SHP77 (cell line): ENCODE results near the gene CARHSP1.
A peak's percentile ranks its signal among the peaks of the same experiment; 100 is the strongest.
"Not testable (repeated sequence)": the region's sequence is repeated elsewhere in the genome, so short reads cannot be mapped to it uniquely, and the experiment has no call there.

Source experiments
- DNase-seq, 2 experiments: peaks; one replicate each; lab custom pipeline; 2025; lab: John Stamatoyannopoulos, UW

Gene CARHSP1

GRCh38 chr16:8868416-8869211 is at the start of gene CARHSP1:
Gene CARHSP1 (minus strand): TSS chr16:8869006. CDS start chr16:8859328, 9,678 bp downstream.
- DNase-seq = peak; percentile 62 to 65

- DNase-seq = not testable (repeated sequence)
These were observed 48.5 kb upstream of the CARHSP1 start for GRCh38 chr16:8917336-8917735.

- DNase-seq = no peak
These were observed 47.9 kb upstream of the CARHSP1 start for GRCh38 chr16:8916541-8917225.

GRCh38 chr16:8915722-8916301 is 47.0 kb upstream of the CARHSP1 start:
- no peak for DNase-seq

GRCh38 chr16:8914098-8914497 is 45.3 kb upstream of the CARHSP1 start:
- DNase-seq = no peak

- DNase-seq = no peak
These were observed 44.0 kb upstream of the CARHSP1 start for GRCh38 chr16:8912793-8913192.

GRCh38 chr16:8910811-8911210 is 42.0 kb upstream of the CARHSP1 start:
- no peak for DNase-seq

- no peak for DNase-seq
These were observed 40.1 kb upstream of the CARHSP1 start for GRCh38 chr16:8908810-8909468.

GRCh38 chr16:8907096-8907495 is 38.3 kb upstream of the CARHSP1 start:
- DNase-seq = no peak

GRCh38 chr16:8905795-8906591 is 37.2 kb upstream of the CARHSP1 start:
- DNase-seq = no peak

- DNase-seq = peak in 1 of 2 experiments; percentile 10
These were observed 36.5 kb upstream of the CARHSP1 start for GRCh38 chr16:8905168-8905762.

GRCh38 chr16:8904018-8904430 is 35.2 kb upstream of the CARHSP1 start:
- no peak for DNase-seq

GRCh38 chr16:8903004-8903403 is 34.2 kb upstream of the CARHSP1 start:
- no peak for DNase-seq

GRCh38 chr16:8901320-8901861 is 32.6 kb upstream of the CARHSP1 start:
- no peak for DNase-seq

- DNase-seq = no peak
These were observed 31.5 kb upstream of the CARHSP1 start for GRCh38 chr16:8900343-8900742.

GRCh38 chr16:8899709-8900317 is 31.0 kb upstream of the CARHSP1 start:
- no peak for DNase-seq

GRCh38 chr16:8898660-8899318 is 30.0 kb upstream of the CARHSP1 start:
- no peak for DNase-seq

- no peak for DNase-seq
These were observed 26.0 kb upstream of the CARHSP1 start for GRCh38 chr16:8894736-8895334.

- DNase-seq = no peak
These were observed 25.3 kb upstream of the CARHSP1 start for GRCh38 chr16:8893976-8894690.
